Measurements from ENCODE around the gene BCOR. TPM values are rescaled to one million over a fixed set of nuclear protein-coding genes. Genes with fewer than 3 reads are reported as not detected.

Gene BCOR
- total RNA-seq, 4 donors from 2014 or later = 20.9 to 36.0 (median 32.5) TPM

DNA sequence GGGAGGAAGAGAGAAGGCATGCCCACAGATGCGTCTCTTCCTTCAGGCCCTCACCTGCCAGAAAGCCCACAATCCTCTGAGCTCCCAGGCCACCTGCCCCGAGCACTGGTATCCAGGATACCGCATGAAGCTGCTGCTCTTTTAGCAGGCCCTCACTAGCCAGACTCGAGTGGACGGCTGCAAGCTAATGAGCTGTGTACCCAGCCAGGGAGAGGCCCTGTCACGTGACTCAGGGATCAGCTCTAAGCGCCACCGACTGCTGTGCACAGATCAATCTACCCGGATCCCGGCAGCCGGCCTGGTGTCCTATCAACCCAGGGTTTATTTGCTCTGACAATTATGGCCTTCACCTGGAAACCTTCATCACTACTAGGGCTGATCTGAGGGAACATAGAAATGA, 39.0 kb downstream of the BCOR start:
- Histone ChIP-seq H3K27me3 (no peaks in the 10 kb centered on the region), H3K4me1 (peaks cover 8% of the 10 kb centered on the region), H3K36me3 (peaks cover 49% of the 10 kb centered on the region), H3K9me3 (no peaks in the 10 kb centered on the region), H3K27ac (no peak overlapping the region), H3K4me3 (no peak overlapping the region)
- TF ChIP-seq EP300 (IDR thresholded peaks at IDR 0.05) (no peak), POLR2AphosphoS5 (IDR thresholded peaks at IDR 0.05) (no peak), POLR2A (IDR thresholded peaks at IDR 0.05) (no peak)
- TF ChIP-seq, protein P1, sequence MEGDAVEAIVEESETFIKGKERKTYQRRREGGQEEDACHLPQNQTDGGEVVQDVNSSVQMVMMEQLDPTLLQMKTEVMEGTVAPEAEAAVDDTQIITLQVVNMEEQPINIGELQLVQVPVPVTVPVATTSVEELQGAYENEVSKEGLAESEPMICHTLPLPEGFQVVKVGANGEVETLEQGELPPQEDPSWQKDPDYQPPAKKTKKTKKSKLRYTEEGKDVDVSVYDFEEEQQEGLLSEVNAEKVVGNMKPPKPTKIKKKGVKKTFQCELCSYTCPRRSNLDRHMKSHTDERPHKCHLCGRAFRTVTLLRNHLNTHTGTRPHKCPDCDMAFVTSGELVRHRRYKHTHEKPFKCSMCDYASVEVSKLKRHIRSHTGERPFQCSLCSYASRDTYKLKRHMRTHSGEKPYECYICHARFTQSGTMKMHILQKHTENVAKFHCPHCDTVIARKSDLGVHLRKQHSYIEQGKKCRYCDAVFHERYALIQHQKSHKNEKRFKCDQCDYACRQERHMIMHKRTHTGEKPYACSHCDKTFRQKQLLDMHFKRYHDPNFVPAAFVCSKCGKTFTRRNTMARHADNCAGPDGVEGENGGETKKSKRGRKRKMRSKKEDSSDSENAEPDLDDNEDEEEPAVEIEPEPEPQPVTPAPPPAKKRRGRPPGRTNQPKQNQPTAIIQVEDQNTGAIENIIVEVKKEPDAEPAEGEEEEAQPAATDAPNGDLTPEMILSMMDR (IDR thresholded peaks at IDR 0.05) = no peak
- DNase-seq (ENCODE audit: low spot score in 2 of 2) = no peak
- WGBS = 85% methylated on average over 8 of the region's 11 CpGs

DNA sequence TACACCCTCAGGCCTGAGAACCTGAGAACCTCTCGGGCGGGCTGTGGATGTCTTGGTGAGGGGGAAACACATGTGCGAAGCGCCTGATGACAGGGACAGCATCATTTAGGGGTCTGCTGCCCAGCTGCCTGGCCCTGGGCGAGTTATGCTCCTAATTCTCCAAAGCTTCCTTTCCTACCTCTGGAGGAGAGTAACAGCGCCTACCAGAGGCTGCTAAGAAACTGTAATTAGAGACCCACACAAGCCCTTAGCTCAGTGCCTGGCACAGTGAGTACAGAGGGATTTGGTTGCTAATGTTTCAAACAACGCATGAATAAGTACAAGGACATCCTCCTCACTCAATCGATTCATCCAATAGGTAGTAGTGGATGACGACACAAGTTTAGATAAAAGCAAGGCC, 40.4 kb downstream of the BCOR start:
- Histone ChIP-seq H3K4me3 (no peak overlapping the region), H3K36me3 (peaks cover 58% of the 10 kb centered on the region), H3K9me3 (no peaks in the 10 kb centered on the region), H3K27me3 (no peaks in the 10 kb centered on the region), H3K4me1 (peaks cover 4% of the 10 kb centered on the region), H3K27ac (no peak overlapping the region)
- 87% methylated on average over 9 of the region's 9 CpGs for WGBS
- no peak for TF ChIP-seq EP300 (IDR thresholded peaks at IDR 0.05)
- no peak for TF ChIP-seq POLR2A (IDR thresholded peaks at IDR 0.05)
- TF ChIP-seq, protein P1 (IDR thresholded peaks at IDR 0.05) = no peak
- no peak for TF ChIP-seq POLR2AphosphoS5 (IDR thresholded peaks at IDR 0.05)
- no peak for DNase-seq (ENCODE audit: low spot score in 2 of 2)

DNA sequence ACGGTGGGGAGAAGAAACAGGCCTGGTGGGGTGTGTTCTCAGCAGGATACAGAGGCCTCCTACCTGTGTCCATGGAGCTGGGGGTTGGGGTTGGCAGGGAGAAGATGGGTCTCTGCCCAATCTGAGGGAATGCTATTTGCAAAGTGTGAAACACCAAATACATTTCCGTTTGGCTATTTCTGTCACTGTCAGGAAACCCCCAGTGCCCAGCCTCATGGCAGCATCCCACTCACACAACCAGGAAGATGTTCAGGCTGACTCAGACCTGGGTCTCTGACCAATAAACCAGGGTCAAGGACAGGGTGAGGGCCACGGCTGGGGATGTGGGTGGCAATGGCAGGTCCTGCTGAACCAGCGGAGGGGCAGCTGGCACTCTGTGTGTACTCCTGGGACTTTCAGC, 41.3 kb downstream of the BCOR start:
- H3K4me3 ChIP-seq = no peak overlapping the region
- DNase-seq (ENCODE audit: low spot score in 2 of 2) = no peak
- H3K9me3 ChIP-seq = no peaks in the 10 kb centered on the region
- TF ChIP-seq POLR2A (IDR thresholded peaks at IDR 0.05) = no peak
- TF ChIP-seq, protein P1 (IDR thresholded peaks at IDR 0.05) = no peak
- TF ChIP-seq POLR2AphosphoS5 (IDR thresholded peaks at IDR 0.05) = no peak
- TF ChIP-seq EP300 (IDR thresholded peaks at IDR 0.05) = no peak
- no peaks in the 10 kb centered on the region for H3K27me3 ChIP-seq
- H3K36me3 ChIP-seq = peaks cover 62% of the 10 kb centered on the region
- no peak overlapping the region for H3K27ac ChIP-seq
- WGBS = 83% methylated on average over 4 of the region's 4 CpGs
- no peaks in the 10 kb centered on the region for H3K4me1 ChIP-seq

DNA sequence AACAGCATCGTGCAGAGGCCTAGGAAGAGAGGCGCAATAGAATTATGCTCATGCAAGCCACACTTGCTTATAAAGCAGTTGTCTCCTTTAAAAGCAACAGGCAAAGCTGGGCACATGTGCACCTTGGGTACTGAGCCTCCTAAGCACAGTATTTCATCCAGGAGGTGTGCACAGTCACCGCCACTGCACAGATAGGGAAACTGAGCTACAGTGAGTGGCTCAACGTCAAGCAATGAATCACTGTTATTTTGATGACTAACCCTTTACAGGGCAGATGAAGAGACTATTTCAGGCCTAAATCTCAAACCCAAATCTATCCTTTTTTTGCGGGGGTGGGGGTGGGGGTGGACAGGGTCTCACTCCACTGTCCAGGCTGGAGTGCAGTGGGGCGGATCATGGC, 42.3 kb downstream of the BCOR start:
- peaks cover 66% of the 10 kb centered on the region for H3K36me3 ChIP-seq
- DNase-seq (ENCODE audit: low spot score in 2 of 2) = no peak
- 90% methylated on average over 6 of the region's 6 CpGs for WGBS
- no peaks in the 10 kb centered on the region for H3K4me1 ChIP-seq
- H3K9me3 ChIP-seq = no peaks in the 10 kb centered on the region
- H3K4me3 ChIP-seq = no peak overlapping the region
- TF ChIP-seq, protein P1 (IDR thresholded peaks at IDR 0.05) = no peak
- no peak for TF ChIP-seq POLR2A (IDR thresholded peaks at IDR 0.05)
- TF ChIP-seq EP300 (IDR thresholded peaks at IDR 0.05) = no peak
- no peak for TF ChIP-seq POLR2AphosphoS5 (IDR thresholded peaks at IDR 0.05)
- no peak overlapping the region for H3K27ac ChIP-seq
- H3K27me3 ChIP-seq = no peaks in the 10 kb centered on the region

DNA sequence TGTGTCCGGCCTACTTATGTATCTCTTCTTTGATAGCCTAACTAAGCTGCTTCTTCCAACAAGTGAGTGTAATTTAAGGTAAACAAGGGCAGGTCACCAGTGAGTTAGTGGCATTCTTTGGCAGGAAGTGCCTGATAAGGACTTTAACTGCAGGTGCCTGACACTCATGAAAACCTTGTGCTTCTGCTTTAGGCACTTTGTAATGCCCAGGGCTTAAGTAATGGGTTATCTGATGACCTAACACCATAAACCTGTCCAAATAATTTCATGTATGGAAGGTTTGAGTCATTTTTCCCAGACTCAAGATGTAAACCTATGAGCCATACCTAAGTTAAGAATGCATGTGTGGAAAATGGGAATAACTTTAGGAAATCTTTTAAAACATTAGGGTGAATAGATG, 43.0 kb downstream of the BCOR start:
- no peaks in the 10 kb centered on the region for H3K9me3 ChIP-seq
- H3K27me3 ChIP-seq = no peaks in the 10 kb centered on the region
- H3K4me1 ChIP-seq = no peaks in the 10 kb centered on the region
- 100% methylated on average over 1 of the region's 1 CpG for WGBS
- peaks cover 71% of the 10 kb centered on the region for H3K36me3 ChIP-seq
- TF ChIP-seq EP300 (IDR thresholded peaks at IDR 0.05) (no peak), POLR2A (IDR thresholded peaks at IDR 0.05) (no peak), POLR2AphosphoS5 (IDR thresholded peaks at IDR 0.05) (no peak)
- TF ChIP-seq, protein P1 (IDR thresholded peaks at IDR 0.05) = no peak
- no peak overlapping the region for H3K4me3 ChIP-seq
- no peak for DNase-seq (ENCODE audit: low spot score in 2 of 2)
- H3K27ac ChIP-seq = no peak overlapping the region

All from suprapubic skin (tissue), 4 donors.